IPS-15b (cell line): ENCODE measurements around the gene BRME1.
"Not testable (repeated sequence)": the region's sequence is repeated elsewhere in the genome, so short reads cannot be mapped to it uniquely, and the experiment has no call there.

Experiments used
- H3K27me3 ChIP-seq: one replicate; pipeline ENCODE4 v1.6.1; 2013; ENCODE audit warnings: low read length; ENCODE audit not compliant: control insufficient read depth, insufficient read depth
- H3K36me3 ChIP-seq: one replicate; pipeline ENCODE4 v1.6.1; 2013; ENCODE audit warnings: low read length; ENCODE audit not compliant: control insufficient read depth, insufficient read depth
- H3K4me1 ChIP-seq: one replicate; pipeline ENCODE4 v1.6.1; 2013; ENCODE audit warnings: mild to moderate bottlenecking, low read length; ENCODE audit not compliant: control insufficient read depth, insufficient read depth
- H3K4me3 ChIP-seq: one replicate; pipeline ENCODE4 v1.5.1; 2013; ENCODE audit warnings: low read depth, low read length
- H3K9ac ChIP-seq: one replicate; pipeline ENCODE4 v1.6.1; 2013; ENCODE audit warnings: low read depth, mild to moderate bottlenecking, low read length
- H3K9me3 ChIP-seq: one replicate; pipeline ENCODE4 v1.6.1; 2013; ENCODE audit warnings: mild to moderate bottlenecking, low read length; ENCODE audit not compliant: control insufficient read depth, insufficient read depth

The BRME1 gene

GRCh38 chr19:13861714-13862531, 44.0 kb downstream of the BRME1 start:
- H3K9me3 ChIP-seq, result no peaks in the 10 kb centered on the region
- H3K4me3 ChIP-seq, result peak overlapping the region; percentile 62
- H3K36me3 ChIP-seq, result no peaks in the 10 kb centered on the region
- peaks cover 7% of the 10 kb centered on the region for H3K4me1 ChIP-seq
- H3K9ac ChIP-seq, result no peak overlapping the region
- H3K27me3 ChIP-seq, result peaks cover 25% of the 10 kb centered on the region

DNA sequence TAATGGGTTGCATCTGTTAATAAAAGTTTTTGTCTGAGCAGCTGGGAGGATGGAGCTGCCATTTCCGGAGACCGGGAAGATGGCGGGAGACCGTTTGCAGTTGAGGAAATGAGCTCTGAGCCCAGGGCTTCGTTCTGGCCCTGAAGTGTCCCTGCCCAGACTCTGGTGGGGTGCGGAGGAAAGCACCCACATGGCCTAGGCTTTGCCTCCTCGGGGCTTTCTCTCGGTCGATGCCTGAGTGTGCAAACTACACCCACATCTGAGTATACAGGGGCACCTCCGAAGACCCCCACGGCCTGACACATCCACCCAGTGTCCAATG, 44.6 kb downstream of the BRME1 start:
- Histone ChIP-seq H3K4me3 (peak overlapping the region; percentile 62), H3K27me3 (peaks cover 20% of the 10 kb centered on the region), H3K9ac (no peak overlapping the region), H3K36me3 (no peaks in the 10 kb centered on the region), H3K4me1 (peaks cover 7% of the 10 kb centered on the region), H3K9me3 (no peaks in the 10 kb centered on the region)

DNA sequence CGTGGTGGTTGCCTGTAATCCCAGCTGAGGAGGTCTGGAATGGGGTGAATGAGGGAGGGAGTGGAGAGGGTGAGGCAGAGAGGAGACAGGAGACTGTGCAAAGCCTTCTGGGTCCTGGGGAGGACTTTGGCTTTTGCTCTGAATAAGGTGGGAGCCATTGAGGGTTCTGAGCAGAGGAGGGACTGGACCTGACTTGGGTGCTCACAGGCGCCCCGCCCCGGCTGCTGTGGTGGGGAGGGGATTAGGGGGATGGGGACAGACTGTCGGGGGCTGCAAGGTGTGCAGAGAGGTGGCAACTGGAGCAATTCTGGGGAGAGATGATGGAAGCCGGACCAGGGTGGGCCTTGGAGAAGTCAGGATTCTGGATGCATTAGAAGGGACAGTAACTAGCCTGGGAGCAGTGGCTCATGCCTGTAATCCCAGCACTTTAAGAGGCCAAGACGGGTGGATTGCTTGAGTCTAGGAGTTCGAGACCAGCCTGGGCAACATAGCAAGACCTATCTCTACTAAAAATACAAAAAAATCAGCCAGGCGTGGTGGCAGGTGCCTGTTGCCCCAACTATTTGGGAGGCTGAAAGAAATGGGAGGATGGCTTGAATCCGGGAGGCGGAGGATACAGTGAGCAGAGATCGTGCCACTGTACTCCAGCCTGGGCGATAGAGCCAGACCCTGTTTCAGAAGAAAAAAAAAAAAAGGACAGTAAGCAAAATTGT, 45.1 kb downstream of the BRME1 start:
- Histone ChIP-seq H3K9ac (no peak overlapping the region), H3K36me3 (no peaks in the 10 kb centered on the region), H3K4me3 (no peak overlapping the region), H3K4me1 (peaks cover 7% of the 10 kb centered on the region), H3K27me3 (peaks cover 14% of the 10 kb centered on the region), H3K9me3 (no peaks in the 10 kb centered on the region)

- Histone ChIP-seq H3K4me3 (no peak overlapping the region), H3K9me3 (no peaks in the 10 kb centered on the region), H3K9ac (no peak overlapping the region), H3K36me3 (no peaks in the 10 kb centered on the region), H3K4me1 (peaks cover 6% of the 10 kb centered on the region), H3K27me3 (peaks cover 11% of the 10 kb centered on the region)
These were observed 46.5 kb downstream of the BRME1 start for GRCh38 chr19:13859361-13859880.

DNA sequence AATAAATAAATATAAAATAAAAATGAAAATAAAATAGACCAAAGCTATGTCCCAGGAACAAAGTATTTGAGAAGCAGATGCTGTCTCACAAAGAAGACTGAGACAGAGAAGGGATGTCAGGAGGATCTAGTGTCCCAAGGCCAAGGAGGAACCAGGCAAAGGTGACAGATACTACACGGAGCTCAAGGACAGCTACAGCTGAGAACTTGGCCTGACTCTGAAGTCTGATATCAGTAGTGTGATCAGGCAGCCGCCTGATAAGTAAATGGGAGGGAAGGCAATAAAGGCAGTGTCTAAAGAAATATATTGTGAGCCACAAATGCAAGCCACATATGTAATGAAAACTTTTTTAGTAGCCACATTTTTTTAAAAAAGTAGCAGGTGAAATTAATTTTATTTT, 49.4 kb downstream of the BRME1 start:
- Histone ChIP-seq H3K4me1 (peaks cover under 1% of the 10 kb centered on the region), H3K4me3 (no peak overlapping the region), H3K9ac (no peak overlapping the region), H3K36me3 (no peaks in the 10 kb centered on the region), H3K9me3 (no peaks in the 10 kb centered on the region), H3K27me3 (no peaks in the 10 kb centered on the region)

DNA sequence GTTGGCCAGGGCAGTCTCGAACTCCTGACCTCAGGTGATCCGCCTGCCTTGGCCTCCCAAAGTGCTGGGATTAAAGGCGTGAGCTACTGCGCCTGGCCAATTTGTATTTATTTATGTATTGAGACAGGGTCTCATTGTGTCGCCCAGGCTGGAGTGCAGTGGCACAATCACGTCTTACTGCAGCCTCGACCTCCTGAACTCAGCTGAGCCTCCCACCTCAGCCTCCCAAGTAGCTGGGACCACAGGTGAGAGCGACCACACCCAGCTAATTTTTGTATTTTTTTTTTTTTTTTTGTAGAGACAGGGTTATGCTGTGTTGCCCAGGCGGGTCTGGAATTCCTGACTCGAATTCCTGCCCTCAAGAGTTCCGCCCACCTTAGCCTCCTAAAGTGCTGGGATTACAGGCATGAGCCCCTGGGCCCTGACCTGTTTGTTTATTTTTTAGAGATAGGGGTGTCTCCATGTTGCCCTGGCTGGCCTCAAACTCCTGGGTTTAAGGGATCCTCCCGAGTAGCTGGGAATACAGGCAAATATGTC, 53.7 kb downstream of the BRME1 start:
- H3K36me3 ChIP-seq, H3K27me3 ChIP-seq, H3K4me1 ChIP-seq, H3K9ac ChIP-seq, H3K9me3 ChIP-seq, H3K4me3 ChIP-seq: not testable (repeated sequence)

GRCh38 chr19:13851734-13852114, 54.2 kb downstream of the BRME1 start:
- H3K4me1 ChIP-seq, H3K27me3 ChIP-seq, H3K36me3 ChIP-seq, H3K9me3 ChIP-seq, H3K4me3 ChIP-seq, H3K9ac ChIP-seq: not testable (repeated sequence)

DNA sequence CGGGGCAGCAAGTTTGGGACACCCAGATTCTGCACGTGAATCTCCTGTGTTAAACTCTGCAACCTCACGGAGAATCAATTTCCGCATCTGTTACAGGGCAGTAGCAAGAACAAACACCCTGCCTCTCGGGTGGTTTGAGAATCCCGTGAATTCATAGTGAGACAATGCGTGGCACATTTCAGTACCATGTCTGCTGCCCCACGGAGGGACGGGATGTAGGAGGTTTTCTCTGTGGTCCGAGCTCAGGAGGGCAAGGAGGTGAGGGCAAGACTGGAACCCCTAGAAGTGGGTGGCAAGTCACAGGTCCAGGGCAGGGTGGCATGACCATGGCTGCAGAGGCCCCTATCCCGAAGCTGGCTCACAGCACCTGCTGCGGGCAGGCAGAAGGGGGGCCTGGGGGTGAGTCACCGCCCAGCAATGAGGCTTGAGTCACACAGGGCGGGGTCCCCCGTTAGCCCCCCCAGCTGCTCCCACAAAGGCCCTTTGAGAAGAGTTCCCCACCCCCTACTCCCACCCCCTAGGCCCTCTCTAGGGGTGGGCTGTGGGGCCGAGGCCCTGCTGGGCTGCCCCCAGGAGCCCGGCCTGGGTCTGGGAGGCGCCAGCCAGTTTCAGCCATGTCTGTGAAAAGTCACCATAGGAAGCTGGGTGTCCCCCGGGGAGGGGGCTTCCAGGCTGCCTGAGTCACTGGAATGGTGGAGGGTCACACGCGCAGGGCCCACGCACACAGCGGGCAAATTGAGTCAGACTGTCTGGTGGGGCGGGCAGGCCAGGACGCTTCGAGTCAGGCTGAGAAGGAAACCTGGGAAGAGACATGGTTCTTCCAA, 54.8 kb downstream of the BRME1 start:
- Histone ChIP-seq H3K27me3 (no peaks in the 10 kb centered on the region), H3K9ac (no peak overlapping the region), H3K4me1 (peaks cover 9% of the 10 kb centered on the region), H3K4me3 (peak overlapping the region; percentile 31), H3K9me3 (no peaks in the 10 kb centered on the region), H3K36me3 (no peaks in the 10 kb centered on the region)

- Histone ChIP-seq H3K36me3 (no peaks in the 10 kb centered on the region), H3K9me3 (no peaks in the 10 kb centered on the region), H3K27me3 (no peaks in the 10 kb centered on the region), H3K4me1 (peaks cover 9% of the 10 kb centered on the region), H3K9ac (peak overlapping the region; percentile 60), H3K4me3 (peak overlapping the region; percentile 31)
These were observed 55.7 kb downstream of the BRME1 start for GRCh38 chr19:13849991-13850909.

- no peaks in the 10 kb centered on the region for H3K36me3 ChIP-seq
- H3K4me1 ChIP-seq, result peaks cover 10% of the 10 kb centered on the region
- H3K9ac ChIP-seq, result no peak overlapping the region
- no peak overlapping the region for H3K4me3 ChIP-seq
- H3K9me3 ChIP-seq, result no peaks in the 10 kb centered on the region
- H3K27me3 ChIP-seq, result no peaks in the 10 kb centered on the region
These were observed 56.9 kb downstream of the BRME1 start for GRCh38 chr19:13848798-13849676.
